Transverse colon (tissue), 4 donors: ENCODE measurements around the gene AK9. TPM values are rescaled to one million over a fixed set of nuclear protein-coding genes. Genes with fewer than 3 reads are reported as not detected.

Experiments
- DNase-seq: peaks from one replicate; pipeline ENCODE4 v3.0.0-alpha.2; 2019
- H3K27ac ChIP-seq, 4 donors: fragments of 200-600 bp; sonication (generic); 2 replicates each; pipeline ENCODE4 v1.5.1; 2016 to 2018; ENCODE audit warnings: inconsistent platforms in 4 of 4
- H3K27me3 ChIP-seq: fragments of 200-600 bp; sonication (generic); 2 replicates; pipeline ENCODE4 v1.5.1; 2017; ENCODE audit warnings: inconsistent platforms
- H3K36me3 ChIP-seq, 4 donors: fragments of 200-600 bp; sonication (generic); 2 replicates each; pipeline ENCODE4 v1.5.1; 2017 to 2019; ENCODE audit warnings: inconsistent platforms in 4 of 4
- H3K4me1 ChIP-seq, 4 donors: fragments of 200-600 bp; sonication (generic); 2 replicates each; pipeline ENCODE4 v1.5.1; 2017 to 2020; ENCODE audit warnings: inconsistent platforms in 4 of 4
- H3K4me3 ChIP-seq, 4 donors: fragments of 200-600 bp; sonication (generic); 1 replicate in 1 of 4; 2 replicates in 3 of 4; pipeline versions ENCODE4 v1.5.1 to v1.6.1; 2017 to 2019; ENCODE audit warnings: inconsistent platforms in 4 of 4
- H3K9me3 ChIP-seq, 2 donors: fragments of 200-600 bp; sonication (generic); 2 replicates each; pipeline ENCODE4 v1.5.1; 2017 to 2019; ENCODE audit warnings: inconsistent platforms in 2 of 2
- EP300 ChIP-seq: sonication (generic); formaldehyde crosslinking; IDR thresholded peaks from one replicate; pipeline ENCODE4 v1.6.1; 2017; ENCODE audit warnings: antibody characterized with exemption, low read depth
- POLR2A ChIP-seq: fragments of 450-650 bp; IDR thresholded peaks from one replicate; pipeline ENCODE4 v1.6.1; 2016; ENCODE audit warnings: antibody characterized with exemption, mild to moderate bottlenecking, moderate library complexity
- POLR2AphosphoS5 ChIP-seq, 3 donors: sonication (generic); formaldehyde crosslinking; IDR thresholded peaks; one replicate each; pipeline ENCODE4 v1.6.1; 2016; ENCODE audit warnings: antibody characterized with exemption in 3 of 3
- WGBS, 2 donors: methylation state at CpG; one replicate each; pipeline ENCODE4 v1.1.5; 2018; ENCODE audit warnings: low coverage in 1 of 2; 5-methylcytosine and 5-hydroxymethylcytosine counted together
- in situ Hi-C, 4 donors: fragments of 200-750 bp; cut with MboI; loops; one replicate each; pipeline versions ENCODE4 v1.15.0 to v1.15.1; 2017; ENCODE audit warnings: low sequenced_read_pairs in 3 of 4, low pct_ligation_motif_present in 1 of 4, low pct_unique_long_range_greater_than_20kb in 1 of 4
- intact Hi-C: fragments of 100-400 bp; cut with DNase I; formaldehyde crosslinking; loops from one replicate; pipeline ENCODE4 v1.15.1; 2023; ENCODE audit warnings: low total_unique reads
- total RNA-seq, 4 donors: library from RNA; depleted of rRNA; stranded (reverse); fragments of >200 nt; gene quantifications; one replicate each; pipeline ENCODE4 v1.1.0, GENCODE V29; 2016
- TF ChIP-seq, protein P1 (sequence below), 5 experiments: fragments of 200-600 bp in 3 of 5; fragments of 450-650 bp in 2 of 5; sonication (generic) in 3 of 5; IDR thresholded peaks; 1 replicate in 2 of 5; 2 replicates in 3 of 5; pipeline ENCODE4 v1.5.1; 2016 to 2017; ENCODE audit warnings: antibody characterized with exemption in 5 of 5, inconsistent platforms in 3 of 5, mild to moderate bottlenecking in 2 of 5, moderate library complexity in 1 of 5

Gene AK9
- total RNA-seq, 4 donors from 2014 or later = 12.0 to 32.0 (median 23.2) TPM

DNA sequence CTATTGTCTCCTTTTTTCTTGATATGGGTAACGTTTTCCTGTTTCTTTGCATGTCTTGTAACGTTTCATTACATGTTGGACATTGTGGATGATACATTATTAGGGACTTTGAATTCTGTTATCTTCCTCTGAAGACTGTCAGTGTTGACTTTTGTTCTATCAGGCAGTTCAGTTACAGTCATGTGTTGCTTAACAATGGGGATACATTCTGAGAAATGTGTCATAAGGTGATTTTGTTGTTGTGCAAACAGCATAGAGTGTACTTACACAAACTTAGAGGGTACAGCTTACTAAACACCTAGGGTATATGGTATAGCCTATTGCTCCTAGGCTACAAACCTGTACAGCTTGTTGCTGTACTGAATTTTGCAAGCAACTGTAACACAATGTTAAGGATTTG is 64.7 kb downstream of the AK9 start:
- H3K4me1 ChIP-seq = no peaks in the 10 kb centered on the region
- H3K4me3 ChIP-seq = no peak overlapping the region
- H3K27me3 ChIP-seq = no peaks in the 10 kb centered on the region
- TF ChIP-seq EP300 = no peak
- no peak for TF ChIP-seq POLR2A
- no peak for TF ChIP-seq POLR2AphosphoS5 (IDR thresholded peaks at IDR 0.05)
- TF ChIP-seq, protein P1, sequence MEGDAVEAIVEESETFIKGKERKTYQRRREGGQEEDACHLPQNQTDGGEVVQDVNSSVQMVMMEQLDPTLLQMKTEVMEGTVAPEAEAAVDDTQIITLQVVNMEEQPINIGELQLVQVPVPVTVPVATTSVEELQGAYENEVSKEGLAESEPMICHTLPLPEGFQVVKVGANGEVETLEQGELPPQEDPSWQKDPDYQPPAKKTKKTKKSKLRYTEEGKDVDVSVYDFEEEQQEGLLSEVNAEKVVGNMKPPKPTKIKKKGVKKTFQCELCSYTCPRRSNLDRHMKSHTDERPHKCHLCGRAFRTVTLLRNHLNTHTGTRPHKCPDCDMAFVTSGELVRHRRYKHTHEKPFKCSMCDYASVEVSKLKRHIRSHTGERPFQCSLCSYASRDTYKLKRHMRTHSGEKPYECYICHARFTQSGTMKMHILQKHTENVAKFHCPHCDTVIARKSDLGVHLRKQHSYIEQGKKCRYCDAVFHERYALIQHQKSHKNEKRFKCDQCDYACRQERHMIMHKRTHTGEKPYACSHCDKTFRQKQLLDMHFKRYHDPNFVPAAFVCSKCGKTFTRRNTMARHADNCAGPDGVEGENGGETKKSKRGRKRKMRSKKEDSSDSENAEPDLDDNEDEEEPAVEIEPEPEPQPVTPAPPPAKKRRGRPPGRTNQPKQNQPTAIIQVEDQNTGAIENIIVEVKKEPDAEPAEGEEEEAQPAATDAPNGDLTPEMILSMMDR (IDR thresholded peaks at IDR 0.05) = no peak
- no peaks in the 10 kb centered on the region for H3K36me3 ChIP-seq
- 79 to 85% methylated on average over 2 of the region's 2 CpGs for WGBS, 2 donors
- in situ Hi-C loops = no loop called here
- no peak overlapping the region for H3K27ac ChIP-seq
- DNase-seq = no peak
- H3K9me3 ChIP-seq = no peaks in the 10 kb centered on the region
- intact Hi-C loops = no loop called here

DNA sequence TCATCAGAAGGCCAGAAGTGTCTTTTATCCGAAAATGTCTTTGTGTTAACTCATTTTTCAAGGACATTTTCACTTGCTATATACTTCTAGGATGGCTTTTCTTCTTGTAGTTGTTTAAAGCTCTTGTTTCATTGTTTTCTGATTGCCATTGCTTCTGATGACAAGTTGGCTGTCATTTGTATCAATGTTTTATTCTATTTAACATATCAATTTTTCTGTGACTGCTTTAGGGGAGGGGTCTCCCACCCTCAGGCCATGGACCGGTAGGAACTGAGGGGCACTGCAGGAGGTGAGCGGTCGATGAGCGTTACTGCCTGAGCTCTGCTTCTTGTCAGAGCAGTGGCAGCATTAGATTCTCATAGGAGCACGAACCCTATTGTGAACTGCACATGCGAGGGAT is 65.8 kb downstream of the AK9 start:
- Histone ChIP-seq H3K36me3 (no peaks in the 10 kb centered on the region), H3K9me3 (no peaks in the 10 kb centered on the region), H3K4me3 (no peak overlapping the region), H3K27me3 (no peaks in the 10 kb centered on the region), H3K27ac (no peak overlapping the region), H3K4me1 (no peaks in the 10 kb centered on the region)
- 88 to 96% methylated on average over 5 to 7 of the region's 7 CpGs for WGBS, 2 donors
- in situ Hi-C loops (no loop called here), intact Hi-C loops (no loop called here)
- no peak for TF ChIP-seq POLR2A
- TF ChIP-seq, protein P1 (IDR thresholded peaks at IDR 0.05) = no peak
- TF ChIP-seq POLR2AphosphoS5 (IDR thresholded peaks at IDR 0.05) = no peak
- no peak for TF ChIP-seq EP300
- DNase-seq = no peak

DNA sequence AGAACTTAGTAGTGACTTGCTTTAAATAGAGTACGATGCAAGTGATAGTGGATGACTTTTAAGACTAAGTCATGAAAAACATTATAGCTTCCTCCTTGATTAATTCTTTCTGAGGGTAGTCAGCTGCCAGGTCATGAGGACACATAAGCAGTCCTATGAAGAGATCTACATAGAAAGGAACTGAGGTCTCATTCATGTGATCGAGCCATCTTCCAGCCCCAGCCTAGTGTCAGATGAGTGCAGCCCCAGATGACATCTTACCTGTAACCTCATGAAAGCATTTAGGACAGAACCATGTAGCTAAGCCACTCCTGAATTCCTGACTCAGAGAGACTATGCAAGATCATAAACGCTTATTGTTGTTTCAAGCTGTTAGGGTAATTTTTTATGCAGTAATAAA is 67.7 kb downstream of the AK9 start:
- Histone ChIP-seq H3K36me3 (no peaks in the 10 kb centered on the region), H3K27me3 (no peaks in the 10 kb centered on the region), H3K4me3 (no peak overlapping the region), H3K4me1 (no peaks in the 10 kb centered on the region), H3K9me3 (no peaks in the 10 kb centered on the region), H3K27ac (no peak overlapping the region)
- intact Hi-C loops (no loop called here), in situ Hi-C loops (no loop called here)
- DNase-seq = no peak
- WGBS, 2 donors = 49 to 69% methylated on average over 3 of the region's 3 CpGs
- no peak for TF ChIP-seq POLR2A
- TF ChIP-seq, protein P1 (IDR thresholded peaks at IDR 0.05) = no peak
- TF ChIP-seq POLR2AphosphoS5 (IDR thresholded peaks at IDR 0.05) = no peak
- TF ChIP-seq EP300 = no peak

DNA sequence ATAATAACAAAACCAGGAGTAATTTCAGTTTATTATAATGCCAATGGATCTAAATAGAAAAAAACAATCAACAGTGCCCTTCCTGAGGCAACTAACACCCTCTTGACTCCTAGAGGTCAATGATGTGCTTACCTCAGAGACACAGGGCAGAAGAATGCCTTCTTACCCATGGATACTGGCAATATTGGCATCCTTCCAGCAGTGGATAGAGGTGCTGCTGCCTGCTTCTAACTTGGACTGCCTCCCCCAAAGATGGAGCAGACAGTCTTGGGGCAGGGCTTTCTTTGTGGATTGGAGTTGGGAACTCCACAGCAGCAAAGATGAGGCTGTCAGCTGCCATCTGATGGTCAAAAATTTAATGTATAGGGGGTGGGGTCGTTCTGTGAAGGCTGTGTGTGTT is 78.7 kb downstream of the AK9 start:
- no peak for TF ChIP-seq EP300
- no peak for TF ChIP-seq POLR2A
- no peak for TF ChIP-seq POLR2AphosphoS5 (IDR thresholded peaks at IDR 0.05)
- TF ChIP-seq, protein P1 (IDR thresholded peaks at IDR 0.05) = no peak
- Histone ChIP-seq H3K36me3 (no peaks in the 10 kb centered on the region), H3K27me3 (no peaks in the 10 kb centered on the region), H3K4me3 (no peak overlapping the region), H3K27ac (no peak overlapping the region), H3K9me3 (peaks cover 0 to 6% of the 10 kb centered on the region in 2 donors), H3K4me1 (no peaks in the 10 kb centered on the region)
- in situ Hi-C loops = no loop called here
- WGBS, 2 donors = 50 to 67% methylated on average over 1 of the region's 1 CpG
- intact Hi-C loops = no loop called here
- no peak for DNase-seq
